Testis (tissue), 2 donors: Measurements from ENCODE around the gene MDP1.

ENCODE experiments used
- POLR2A ChIP-seq: fragments of 450-650 bp; IDR thresholded peaks from one replicate; pipeline ENCODE4 v1.6.1; 2017; ENCODE audit warnings: antibody characterized with exemption, mild to moderate bottlenecking, moderate library complexity
- TF ChIP-seq, protein P1 (sequence below), 3 experiments: fragments of 450-650 bp in 2 of 3; fragments of 200-600 bp in 1 of 3; sonication (generic) in 1 of 3; IDR thresholded peaks; one replicate each; pipeline ENCODE4 v1.5.1; 2016 to 2019; ENCODE audit warnings: antibody characterized with exemption in 3 of 3, mild to moderate bottlenecking in 2 of 3, moderate library complexity in 1 of 3

DNA sequence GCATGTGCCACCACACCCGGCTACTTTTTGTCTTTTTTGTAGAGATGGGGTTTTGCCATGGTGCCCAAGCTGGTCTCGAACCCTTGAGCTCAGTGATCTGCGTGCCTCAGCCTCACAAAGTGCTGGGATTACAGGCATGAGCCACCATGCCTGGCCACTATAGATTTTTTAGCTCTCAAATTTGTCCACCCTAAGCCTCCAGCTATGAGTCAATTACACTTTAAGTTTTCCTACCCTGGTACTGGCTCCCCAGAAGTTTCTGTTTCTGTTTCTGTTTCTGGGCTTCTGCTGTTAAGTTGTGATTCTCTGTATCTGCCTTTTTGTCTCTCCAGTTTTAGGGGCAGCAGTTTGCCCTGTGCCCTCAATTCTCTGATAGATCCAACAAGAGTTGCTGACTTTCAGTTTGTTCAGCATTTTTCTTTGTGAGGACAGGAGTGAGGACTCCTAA lies 30.9 kb upstream of the MDP1 start:
- TF ChIP-seq, protein P1, sequence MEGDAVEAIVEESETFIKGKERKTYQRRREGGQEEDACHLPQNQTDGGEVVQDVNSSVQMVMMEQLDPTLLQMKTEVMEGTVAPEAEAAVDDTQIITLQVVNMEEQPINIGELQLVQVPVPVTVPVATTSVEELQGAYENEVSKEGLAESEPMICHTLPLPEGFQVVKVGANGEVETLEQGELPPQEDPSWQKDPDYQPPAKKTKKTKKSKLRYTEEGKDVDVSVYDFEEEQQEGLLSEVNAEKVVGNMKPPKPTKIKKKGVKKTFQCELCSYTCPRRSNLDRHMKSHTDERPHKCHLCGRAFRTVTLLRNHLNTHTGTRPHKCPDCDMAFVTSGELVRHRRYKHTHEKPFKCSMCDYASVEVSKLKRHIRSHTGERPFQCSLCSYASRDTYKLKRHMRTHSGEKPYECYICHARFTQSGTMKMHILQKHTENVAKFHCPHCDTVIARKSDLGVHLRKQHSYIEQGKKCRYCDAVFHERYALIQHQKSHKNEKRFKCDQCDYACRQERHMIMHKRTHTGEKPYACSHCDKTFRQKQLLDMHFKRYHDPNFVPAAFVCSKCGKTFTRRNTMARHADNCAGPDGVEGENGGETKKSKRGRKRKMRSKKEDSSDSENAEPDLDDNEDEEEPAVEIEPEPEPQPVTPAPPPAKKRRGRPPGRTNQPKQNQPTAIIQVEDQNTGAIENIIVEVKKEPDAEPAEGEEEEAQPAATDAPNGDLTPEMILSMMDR (IDR thresholded peaks at IDR 0.05) = no peak
- no peak for TF ChIP-seq POLR2A
